Measurements from ENCODE around the gene RNU7-1. TPM values are rescaled to one million over a fixed set of nuclear protein-coding genes. Genes with fewer than 3 reads are reported as not detected.

Gene RNU7-1
- total and polyA plus RNA-seq, 9 of the 15 experiments (the other 6 are each of a cell fraction or from before 2014, with no cell fraction given) = not detected

DNA sequence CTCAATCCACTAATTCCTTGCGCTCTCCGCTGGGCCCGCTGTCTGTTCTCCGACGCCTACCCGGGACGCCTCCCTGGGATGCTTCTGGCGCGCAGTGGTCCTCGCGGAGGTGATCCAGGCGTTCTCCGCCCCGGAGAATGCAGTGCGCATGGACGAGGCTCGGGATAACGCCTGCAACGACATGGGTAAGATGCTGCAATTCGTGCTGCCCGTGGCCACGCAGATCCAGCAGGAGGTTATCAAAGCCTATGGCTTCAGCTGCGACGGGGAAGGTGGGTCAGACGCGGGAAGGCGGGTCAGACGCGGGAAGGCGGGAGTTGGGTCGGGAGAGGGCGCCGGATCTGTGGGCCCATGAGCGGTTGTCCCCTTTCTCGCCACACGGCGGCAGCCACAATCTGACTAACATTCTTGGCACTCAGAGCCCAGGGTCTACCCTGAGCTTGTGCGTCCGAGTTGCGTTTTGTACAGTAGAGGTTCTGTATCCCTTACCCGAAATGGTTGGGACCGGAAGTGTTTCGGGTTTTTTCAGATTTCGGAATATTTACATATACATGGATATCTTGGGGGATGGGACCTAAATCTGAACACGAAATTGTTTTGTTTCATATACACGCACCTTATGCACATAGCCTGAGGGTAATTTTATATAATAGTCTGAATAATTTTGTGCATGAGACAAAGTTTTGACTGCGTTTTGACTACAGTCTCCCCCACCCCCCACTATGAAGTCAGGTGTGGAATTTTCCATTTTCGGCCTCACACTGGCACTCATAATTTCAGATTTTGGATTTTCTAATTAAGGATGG lies 968 bp downstream of the RNU7-1 start (continued):
- TF ChIP-seq, protein P1, sequence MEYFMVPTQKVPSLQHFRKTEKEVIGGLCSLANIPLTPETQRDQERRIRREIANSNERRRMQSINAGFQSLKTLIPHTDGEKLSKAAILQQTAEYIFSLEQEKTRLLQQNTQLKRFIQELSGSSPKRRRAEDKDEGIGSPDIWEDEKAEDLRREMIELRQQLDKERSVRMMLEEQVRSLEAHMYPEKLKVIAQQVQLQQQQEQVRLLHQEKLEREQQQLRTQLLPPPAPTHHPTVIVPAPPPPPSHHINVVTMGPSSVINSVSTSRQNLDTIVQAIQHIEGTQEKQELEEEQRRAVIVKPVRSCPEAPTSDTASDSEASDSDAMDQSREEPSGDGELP (CRISPR knock-in tag; IDR thresholded peaks at IDR 0.05; ENCODE audit: borderline replicate concordance) = peak; percentile 79
- TF ChIP-seq, protein P2, sequence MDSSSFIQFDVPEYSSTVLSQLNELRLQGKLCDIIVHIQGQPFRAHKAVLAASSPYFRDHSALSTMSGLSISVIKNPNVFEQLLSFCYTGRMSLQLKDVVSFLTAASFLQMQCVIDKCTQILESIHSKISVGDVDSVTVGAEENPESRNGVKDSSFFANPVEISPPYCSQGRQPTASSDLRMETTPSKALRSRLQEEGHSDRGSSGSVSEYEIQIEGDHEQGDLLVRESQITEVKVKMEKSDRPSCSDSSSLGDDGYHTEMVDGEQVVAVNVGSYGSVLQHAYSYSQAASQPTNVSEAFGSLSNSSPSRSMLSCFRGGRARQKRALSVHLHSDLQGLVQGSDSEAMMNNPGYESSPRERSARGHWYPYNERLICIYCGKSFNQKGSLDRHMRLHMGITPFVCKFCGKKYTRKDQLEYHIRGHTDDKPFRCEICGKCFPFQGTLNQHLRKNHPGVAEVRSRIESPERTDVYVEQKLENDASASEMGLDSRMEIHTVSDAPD (CRISPR knock-in tag; IDR thresholded peaks at IDR 0.05) = no peak
- TF ChIP-seq ZNF77 (CRISPR knock-in tag; IDR thresholded peaks at IDR 0.05) = no peak
- TF ChIP-seq ADNP (tag; IDR thresholded peaks at IDR 0.05) = no peak
- no peak for TF ChIP-seq PHF20 (IDR thresholded peaks at IDR 0.05; ENCODE audit: partially characterized antibody)
- peak; percentile 90; the same call in 1 of the 2 replicates for TF ChIP-seq TGIF2 (CRISPR knock-in tag; IDR thresholded peaks at IDR 0.05)
- no peak for TF ChIP-seq ZNF830 (CRISPR knock-in tag; IDR thresholded peaks at IDR 0.05)
- TF ChIP-seq GABPB1 (CRISPR knock-in tag; IDR thresholded peaks at IDR 0.05) = peak; percentile 70; the same call in 1 of the 2 replicates
- no peak for TF ChIP-seq PML (IDR thresholded peaks at IDR 0.05; ENCODE audit: low read length)
- peak; percentile 75 for TF ChIP-seq L3MBTL2 (IDR thresholded peaks at IDR 0.05)
- no peak for TF ChIP-seq HSF4 (CRISPR knock-in tag; IDR thresholded peaks at IDR 0.05; ENCODE audit: borderline replicate concordance)
- TF ChIP-seq, protein P3, sequence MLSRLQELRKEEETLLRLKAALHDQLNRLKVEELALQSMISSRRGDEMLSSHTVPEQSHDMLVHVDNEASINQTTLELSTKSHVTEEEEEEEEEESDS (CRISPR knock-in tag; IDR thresholded peaks at IDR 0.05) = no peak
- TF ChIP-seq MECOM (CRISPR knock-in tag; IDR thresholded peaks at IDR 0.05) = no peak
- no peak; the same call in 1 of the 2 replicates for TF ChIP-seq FOXP1 (CRISPR knock-in tag; IDR thresholded peaks at IDR 0.05)
- no peak for TF ChIP-seq GATAD2B (IDR thresholded peaks at IDR 0.05; ENCODE audit: borderline replicate concordance)
- no peak for TF ChIP-seq ZNF347 (CRISPR knock-in tag; IDR thresholded peaks at IDR 0.05; ENCODE audit: low read depth)
- peak; percentile 77; the same call in 1 of the 2 replicates for TF ChIP-seq KAT7 (CRISPR knock-in tag; IDR thresholded peaks at IDR 0.05; ENCODE audit: borderline replicate concordance)
- TF ChIP-seq CHCHD3 (CRISPR knock-in tag; IDR thresholded peaks at IDR 0.05) = no peak
- no peak for TF ChIP-seq CBFB (CRISPR knock-in tag; IDR thresholded peaks at IDR 0.05)
- no peak for TF ChIP-seq ZNF436 (CRISPR knock-in tag; IDR thresholded peaks at IDR 0.05)
- no peak for TF ChIP-seq HNRNPK (IDR thresholded peaks at IDR 0.05; ENCODE audit: low read depth, low read length, poor library complexity, severe bottlenecking)
- TF ChIP-seq SLC30A9 (CRISPR knock-in tag; IDR thresholded peaks at IDR 0.05) = no peak
- TF ChIP-seq GTF2F1 (IDR thresholded peaks at IDR 0.05; ENCODE audit: low read depth, low read length) = no peak; the same call in 1 of the 2 replicates
- TF ChIP-seq ZNF431 (CRISPR knock-in tag; IDR thresholded peaks at IDR 0.05) = peak; percentile 30; the same call in 1 of the 2 replicates
- no peak for TF ChIP-seq PYGO2 (tag; IDR thresholded peaks at IDR 0.05)

All from K562 (cell line).